Endometrial microvascular endothelial cells (primary cell): ENCODE measurements around the gene C9orf50. TPM values are rescaled to one million over a fixed set of nuclear protein-coding genes. Genes with fewer than 3 reads are reported as not detected.

ENCODE experiments used
- in situ Hi-C: cut with HindIII; loops from 2 replicates; pipeline ENCODE4 v1.10.0; 2017; ENCODE audit warnings: low sequenced_read_pairs, low pct_unique_long_range_greater_than_20kb; ENCODE audit errors: inconsistent ontology term
- total RNA-seq: library from RNA; depleted of rRNA; stranded (reverse); fragments of >200 nt; gene quantifications from one replicate; pipeline ENCODE4 v1.2.3, GENCODE V29; 2015; ENCODE audit errors: inconsistent ontology term

C9orf50 gene
- total RNA-seq, 1 donor from 2014 or later: not detected

GRCh38 chr9:129635099-129636065, 14.5 kb upstream of the C9orf50 start:
- in situ Hi-C loops: no loop called here

- in situ Hi-C loops: no loop called here
Observed at GRCh38 chr9:129633848-129634247, 12.9 kb upstream of the C9orf50 start.

- in situ Hi-C loops: no loop called here
Observed at GRCh38 chr9:129633207-129633606, 12.3 kb upstream of the C9orf50 start.

GRCh38 chr9:129632460-129632859, 11.6 kb upstream of the C9orf50 start:
- in situ Hi-C loops: no loop called here

- in situ Hi-C loops: no loop called here
Observed at GRCh38 chr9:129631674-129632129, 10.8 kb upstream of the C9orf50 start.

GRCh38 chr9:129630967-129631673, 10.2 kb upstream of the C9orf50 start:
- in situ Hi-C loops: no loop called here

- in situ Hi-C loops: loop anchor here (10.0 kb wide), 1 partner anchor 495 kb away; no protein-coding TSS in a partner anchor
Observed at GRCh38 chr9:129629251-129629820, 8.4 kb upstream of the C9orf50 start.

GRCh38 chr9:129628709-129629108, 7.8 kb upstream of the C9orf50 start:
- in situ Hi-C loops: loop anchor here (10.0 kb wide), 1 partner anchor 494 kb away; no protein-coding TSS in a partner anchor

GRCh38 chr9:129627556-129628440, 6.9 kb upstream of the C9orf50 start:
- in situ Hi-C loops: loop anchor here (10.0 kb wide), 1 partner anchor 493 kb away; no protein-coding TSS in a partner anchor

- in situ Hi-C loops: loop anchor here (10.0 kb wide), 1 partner anchor 492 kb away; no protein-coding TSS in a partner anchor
Observed at GRCh38 chr9:129626625-129627284, 5.9 kb upstream of the C9orf50 start.

GRCh38 chr9:129626079-129626624, 5.3 kb upstream of the C9orf50 start, which contains the start of gene NTMT1:
NTMT1 (plus strand) TSS chr9:129626163; CDS start chr9:129632704, 6,541 bp downstream.
- in situ Hi-C loops: loop anchor here (10.0 kb wide), 1 partner anchor 491 kb away; no protein-coding TSS in a partner anchor

GRCh38 chr9:129624947-129625346, 4.0 kb upstream of the C9orf50 start:
- in situ Hi-C loops: loop anchor here (10.0 kb wide), 1 partner anchor 490 kb away; no protein-coding TSS in a partner anchor

- in situ Hi-C loops: loop anchor here (10.0 kb wide), 1 partner anchor 489 kb away; no protein-coding TSS in a partner anchor
Observed at GRCh38 chr9:129624168-129624759, 3.4 kb upstream of the C9orf50 start.

GRCh38 chr9:129623331-129623730, 2.4 kb upstream of the C9orf50 start:
- in situ Hi-C loops: loop anchor here (10.0 kb wide), 1 partner anchor 489 kb away; no protein-coding TSS in a partner anchor

- in situ Hi-C loops: loop anchor here (10.0 kb wide), 1 partner anchor 485 kb away; no protein-coding TSS in a partner anchor
Observed at GRCh38 chr9:129619787-129620668, 873 bp downstream of the C9orf50 start.

GRCh38 chr9:129617167-129617566, 3.7 kb downstream of the C9orf50 start:
- in situ Hi-C loops: no loop called here
